ENCODE measurements around the gene CNKSR3.

Gene CNKSR3

GRCh38 chr6:154399097-154399496 is 111.4 kb downstream of the CNKSR3 start:
- TF ChIP-seq, protein P1, sequence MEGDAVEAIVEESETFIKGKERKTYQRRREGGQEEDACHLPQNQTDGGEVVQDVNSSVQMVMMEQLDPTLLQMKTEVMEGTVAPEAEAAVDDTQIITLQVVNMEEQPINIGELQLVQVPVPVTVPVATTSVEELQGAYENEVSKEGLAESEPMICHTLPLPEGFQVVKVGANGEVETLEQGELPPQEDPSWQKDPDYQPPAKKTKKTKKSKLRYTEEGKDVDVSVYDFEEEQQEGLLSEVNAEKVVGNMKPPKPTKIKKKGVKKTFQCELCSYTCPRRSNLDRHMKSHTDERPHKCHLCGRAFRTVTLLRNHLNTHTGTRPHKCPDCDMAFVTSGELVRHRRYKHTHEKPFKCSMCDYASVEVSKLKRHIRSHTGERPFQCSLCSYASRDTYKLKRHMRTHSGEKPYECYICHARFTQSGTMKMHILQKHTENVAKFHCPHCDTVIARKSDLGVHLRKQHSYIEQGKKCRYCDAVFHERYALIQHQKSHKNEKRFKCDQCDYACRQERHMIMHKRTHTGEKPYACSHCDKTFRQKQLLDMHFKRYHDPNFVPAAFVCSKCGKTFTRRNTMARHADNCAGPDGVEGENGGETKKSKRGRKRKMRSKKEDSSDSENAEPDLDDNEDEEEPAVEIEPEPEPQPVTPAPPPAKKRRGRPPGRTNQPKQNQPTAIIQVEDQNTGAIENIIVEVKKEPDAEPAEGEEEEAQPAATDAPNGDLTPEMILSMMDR (IDR thresholded peaks at IDR 0.05; ENCODE audit: control insufficient read depth, insufficient read depth, low read depth, low read length, missing control alignments), result no peak
- DNase-seq (ENCODE audit: low read depth), result no peak
- H3K4me3 ChIP-seq (ENCODE audit: control insufficient read depth, low read depth, low read length), result no peak overlapping the region

DNA sequence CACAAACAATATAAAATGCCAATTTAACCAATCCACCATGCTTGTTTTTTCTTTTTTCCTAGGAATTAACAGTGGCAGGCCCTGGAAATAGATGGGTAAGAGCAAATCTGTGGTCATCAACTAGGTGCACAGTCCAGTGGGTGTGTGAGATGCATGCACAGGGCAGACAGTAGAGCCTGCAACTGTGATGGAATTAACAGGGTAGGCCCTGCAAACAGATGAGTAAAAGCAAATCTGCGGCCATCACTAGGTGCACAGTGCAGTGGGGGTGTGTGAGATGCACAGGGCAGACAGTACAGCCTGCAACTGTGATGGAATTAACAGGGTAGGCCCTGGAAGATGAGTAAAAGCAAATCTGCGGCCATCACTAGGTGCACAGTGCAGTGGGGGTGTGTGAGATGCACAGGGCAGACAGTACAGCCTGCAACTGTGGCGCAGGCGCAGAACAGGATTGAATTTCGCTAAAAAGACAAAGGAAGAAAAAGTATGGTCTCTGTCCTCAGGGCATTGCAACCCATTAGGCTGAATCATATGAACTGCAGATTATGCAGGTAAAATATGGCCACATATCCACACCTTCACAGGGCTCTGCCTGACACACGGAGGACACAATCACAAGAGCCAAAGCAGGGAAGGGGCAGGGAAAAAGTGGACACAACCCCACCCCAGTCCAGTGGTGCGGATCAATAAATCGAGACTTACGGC is 112.8 kb downstream of the CNKSR3 start:
- DNase-seq (ENCODE audit: low read depth), result no peak
- TF ChIP-seq, protein P1 (IDR thresholded peaks at IDR 0.05; ENCODE audit: control insufficient read depth, insufficient read depth, low read depth, low read length, missing control alignments), result no peak
- H3K4me3 ChIP-seq (ENCODE audit: control insufficient read depth, low read depth, low read length), result no peak overlapping the region

DNA sequence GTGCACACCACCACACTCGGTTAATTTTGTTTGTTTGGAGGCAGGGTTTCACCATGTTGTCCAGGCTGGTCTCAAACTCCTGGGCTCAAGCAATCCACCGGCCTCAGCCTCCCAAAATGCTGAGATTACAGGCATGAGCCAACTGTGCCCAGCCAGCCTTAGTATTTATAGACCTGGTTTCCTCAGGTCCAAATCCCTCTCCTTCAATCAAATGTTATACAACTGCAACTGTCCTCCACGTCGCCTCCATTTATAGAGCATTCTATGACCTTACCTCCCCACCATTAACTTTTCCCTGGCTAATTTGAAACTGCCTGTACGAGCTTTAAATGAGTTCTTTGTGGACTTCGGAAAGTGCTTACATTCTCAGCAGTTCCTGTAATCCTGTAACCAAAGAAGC is 114.6 kb downstream of the CNKSR3 start:
- TF ChIP-seq, protein P1 (IDR thresholded peaks at IDR 0.05; ENCODE audit: control insufficient read depth, insufficient read depth, low read depth, low read length, missing control alignments), result no peak
- H3K4me3 ChIP-seq (ENCODE audit: control insufficient read depth, low read depth, low read length), result no peak overlapping the region
- no peak for DNase-seq (ENCODE audit: low read depth)

DNA sequence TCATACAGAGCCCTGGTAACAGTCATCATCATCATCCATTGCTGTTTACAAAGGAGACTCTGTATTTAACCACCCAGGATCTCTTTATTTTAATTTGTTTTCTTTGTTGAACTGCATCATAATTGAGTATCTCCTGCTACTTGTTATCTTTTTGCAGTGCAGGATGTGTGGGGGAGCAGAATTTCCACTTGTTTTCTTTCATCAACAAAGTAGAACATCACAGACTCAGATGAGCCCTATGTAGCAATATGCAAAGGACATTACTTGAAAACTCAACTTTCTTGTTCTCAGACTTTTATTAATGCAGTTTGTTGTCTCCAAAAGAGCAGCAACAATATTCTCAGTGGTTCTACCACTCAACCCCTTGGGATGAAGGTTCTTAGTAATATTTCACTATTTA is 115.2 kb downstream of the CNKSR3 start:
- H3K4me3 ChIP-seq (ENCODE audit: control insufficient read depth, low read depth, low read length), result no peak overlapping the region
- DNase-seq (ENCODE audit: low read depth), result no peak
- TF ChIP-seq, protein P1 (IDR thresholded peaks at IDR 0.05; ENCODE audit: control insufficient read depth, insufficient read depth, low read depth, low read length, missing control alignments), result no peak

DNA sequence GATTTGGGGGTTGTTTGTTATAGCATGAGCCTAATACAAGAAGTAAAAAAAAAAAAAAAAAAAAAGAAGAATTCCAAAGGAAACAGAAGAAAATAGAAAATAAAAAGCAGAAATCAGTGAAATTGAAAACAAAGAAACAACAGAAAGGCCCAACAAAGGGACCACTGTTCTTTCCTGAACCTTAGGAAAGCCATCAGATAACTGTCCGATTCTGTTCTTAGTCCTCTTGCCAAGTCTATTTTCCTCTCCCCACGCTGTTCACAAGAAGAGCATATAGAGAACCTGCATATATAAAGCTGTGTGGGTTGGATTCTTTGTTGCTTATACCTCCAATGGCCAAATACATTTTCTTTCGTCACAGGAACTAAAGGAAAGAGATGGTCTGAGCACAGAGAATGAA is 115.9 kb downstream of the CNKSR3 start:
- no peak overlapping the region for H3K4me3 ChIP-seq (ENCODE audit: control insufficient read depth, low read depth, low read length)
- TF ChIP-seq, protein P1 (IDR thresholded peaks at IDR 0.05; ENCODE audit: control insufficient read depth, insufficient read depth, low read depth, low read length, missing control alignments), result no peak
- DNase-seq (ENCODE audit: low read depth), result no peak

DNA sequence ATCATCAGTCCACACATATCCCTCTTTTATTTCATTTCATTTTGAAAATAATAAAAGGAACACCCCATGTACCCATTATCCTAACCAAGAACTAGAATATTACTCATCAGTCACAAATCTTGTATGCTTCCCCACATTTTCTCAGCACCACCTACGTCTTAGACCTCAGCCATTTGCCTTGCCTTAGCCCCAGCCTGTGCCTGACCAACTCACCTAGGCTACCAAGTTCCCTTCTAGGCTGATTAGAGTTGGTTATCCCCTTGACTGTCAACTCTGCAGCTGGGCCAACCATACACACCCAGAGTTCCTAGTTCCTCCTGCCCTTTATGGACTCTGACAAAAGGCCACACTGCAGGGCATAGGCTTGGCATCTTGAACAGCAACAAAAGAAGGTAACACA is 120.5 kb downstream of the CNKSR3 start:
- TF ChIP-seq, protein P1 (IDR thresholded peaks at IDR 0.05; ENCODE audit: control insufficient read depth, insufficient read depth, low read depth, low read length, missing control alignments), result no peak
- H3K4me3 ChIP-seq (ENCODE audit: control insufficient read depth, low read depth, low read length), result no peak overlapping the region
- no peak for DNase-seq (ENCODE audit: low read depth)

Data from AG09309 (cell line).